Right ventricle myocardium superior (tissue), 1 donor: ENCODE measurements around the gene DOCK3. TPM values are rescaled to one million over a fixed set of nuclear protein-coding genes. Genes with fewer than 3 reads are reported as not detected.

Experiments used
- ATAC-seq: fragments of 200-7000 bp; cut with Tn5 transposase; one replicate; pipeline ENCODE4 v1.9.1; 2020; ENCODE audit warnings: mild to moderate bottlenecking; ENCODE audit not compliant: poor library complexity
- DNase-seq: peaks from one replicate; pipeline ENCODE4 v3.0.0-alpha.2; 2020
- intact Hi-C: fragments of 100-400 bp; cut with DNase I; formaldehyde crosslinking; loops from one replicate; pipeline ENCODE4 v1.11.2; 2022
- total RNA-seq: library from RNA; stranded (reverse); fragmentation: NEBNext Ultra II Directional; extraction: Animal tissue kit (Norgen Biotek cat#: 25700); gene quantifications from one replicate; pipeline ENCODE4 v1.2.1, GENCODE V29; 2021
- donor health status: DM: no; HTN: yes; CAD: no; lungs with severe emphysema.

DOCK3 gene
- total RNA-seq, 1 donor from 2014 or later: 3.6 TPM

DNA sequence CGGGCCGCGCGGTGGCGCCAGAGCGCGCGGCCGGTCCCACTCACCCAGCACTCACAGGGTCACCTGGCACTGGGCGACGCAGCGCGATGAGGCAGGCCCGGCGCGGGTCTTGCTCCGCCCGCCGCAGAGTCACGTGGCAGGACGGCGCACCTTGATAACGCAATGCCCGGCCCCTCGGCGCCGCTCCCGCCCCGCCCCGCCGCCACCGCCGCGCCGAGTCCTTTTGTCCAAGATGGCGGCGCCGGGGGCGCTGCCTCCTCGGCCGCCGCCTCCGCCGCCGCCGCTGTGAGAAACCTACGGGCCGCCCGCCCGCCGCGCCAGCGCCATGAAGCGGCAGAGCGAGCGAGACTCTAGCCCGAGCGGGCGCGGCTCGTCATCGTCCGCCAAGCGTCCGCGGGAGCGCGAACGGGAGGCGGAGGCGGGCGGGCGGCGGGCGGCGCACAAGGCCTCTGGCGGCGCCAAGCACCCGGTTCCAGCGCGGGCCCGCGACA lies 716.4 kb downstream of the DOCK3 start, which contains the start of gene RBM15B:
Gene RBM15B (plus strand): TSS at position 211 of the 491 bp plus-strand sequence. CDS start 115 bp downstream, at position 326.
- peak; percentile 95 for ATAC-seq
- peak; percentile 99 for DNase-seq
- intact Hi-C loops: no loop called here

GRCh38 chr3:51391566-51392354 lies 717.0 kb downstream of the DOCK3 start:
- peak; percentile 58 for DNase-seq
- intact Hi-C loops: no loop called here
- no peak for ATAC-seq

GRCh38 chr3:51392355-51393133 lies 717.8 kb downstream of the DOCK3 start:
- ATAC-seq (no peak), DNase-seq (no peak)
- intact Hi-C loops: no loop called here

DNA sequence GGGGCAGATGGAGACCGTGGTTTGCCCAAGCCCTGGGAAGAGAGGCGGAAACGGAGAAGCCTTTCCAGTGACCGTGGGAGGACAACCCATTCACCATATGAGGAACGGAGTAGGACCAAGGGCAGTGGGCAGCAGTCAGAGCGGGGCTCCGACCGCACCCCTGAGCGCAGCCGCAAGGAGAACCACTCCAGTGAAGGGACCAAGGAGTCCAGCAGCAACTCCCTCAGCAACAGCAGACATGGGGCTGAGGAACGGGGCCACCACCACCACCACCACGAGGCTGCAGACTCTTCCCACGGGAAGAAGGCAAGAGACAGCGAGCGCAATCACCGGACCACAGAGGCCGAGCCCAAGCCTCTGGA lies 718.4 kb downstream of the DOCK3 start:
- ATAC-seq: no peak
- intact Hi-C loops: no loop called here
- no peak for DNase-seq

DNA sequence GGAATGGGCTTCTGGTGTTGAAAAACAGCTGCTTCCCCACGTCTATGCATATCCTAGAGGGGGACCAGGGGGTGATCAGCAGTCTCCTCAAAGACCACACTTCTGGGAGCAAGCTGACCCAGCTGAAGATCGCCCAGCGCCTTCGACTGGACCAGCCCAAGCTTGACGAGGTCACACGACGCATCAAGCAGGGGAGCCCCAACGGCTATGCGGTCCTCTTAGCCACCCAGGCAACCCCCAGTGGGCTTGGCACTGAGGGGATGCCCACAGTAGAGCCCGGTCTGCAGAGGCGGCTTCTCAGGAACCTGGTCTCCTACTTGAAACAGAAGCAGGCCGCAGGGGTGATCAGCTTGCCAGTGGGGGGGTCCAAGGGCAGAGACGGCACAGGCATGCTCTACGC lies 718.8 kb downstream of the DOCK3 start:
- intact Hi-C loops: no loop called here
- no peak for DNase-seq
- no peak for ATAC-seq

GRCh38 chr3:51394541-51394940 lies 719.8 kb downstream of the DOCK3 start:
- intact Hi-C loops: no loop called here
- no peak for ATAC-seq
- DNase-seq: no peak

GRCh38 chr3:51395493-51396213 lies 720.9 kb downstream of the DOCK3 start:
- ATAC-seq (no peak), DNase-seq (no peak)
- intact Hi-C loops: no loop called here

GRCh38 chr3:51396401-51396800 lies 721.7 kb downstream of the DOCK3 start:
- intact Hi-C loops: no loop called here
- no peak for ATAC-seq
- DNase-seq: no peak

- ATAC-seq: no peak
- no peak for DNase-seq
- intact Hi-C loops: no loop called here
Observed at GRCh38 chr3:51397392-51397791, 722.7 kb downstream of the DOCK3 start.

GRCh38 chr3:51398595-51399310 lies 724.0 kb downstream of the DOCK3 start:
- no peak for DNase-seq
- ATAC-seq: no peak
- intact Hi-C loops: no loop called here

GRCh38 chr3:51400166-51400565 lies 725.4 kb downstream of the DOCK3 start:
- DNase-seq (no peak), ATAC-seq (peak; percentile 42)
- intact Hi-C loops: no loop called here

GRCh38 chr3:51401735-51402134 lies 727.0 kb downstream of the DOCK3 start:
- ATAC-seq: peak; percentile 55
- DNase-seq: no peak
- intact Hi-C loops: no loop called here

DNA sequence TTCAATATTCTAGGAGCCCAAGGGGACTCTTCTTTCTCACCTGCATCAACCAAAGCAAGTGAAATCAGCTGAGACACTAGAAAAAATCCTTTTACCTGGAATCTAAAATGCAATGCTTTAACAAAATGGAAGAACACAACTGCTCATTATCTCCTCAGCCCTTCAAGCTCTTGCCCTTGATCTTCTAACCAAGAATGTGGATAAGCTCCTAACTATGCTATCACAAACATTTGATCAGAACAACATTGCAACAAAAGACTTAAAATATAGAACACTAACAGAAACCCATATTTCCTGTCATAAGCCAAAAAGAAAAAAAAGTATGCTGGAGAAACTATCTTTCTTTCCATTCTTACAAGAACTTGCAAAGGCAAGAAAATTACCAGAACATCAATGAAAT lies 728.9 kb downstream of the DOCK3 start:
- DNase-seq (no peak), ATAC-seq (no peak)
- intact Hi-C loops: no loop called here

GRCh38 chr3:51408021-51408420 lies 733.3 kb downstream of the DOCK3 start:
- ATAC-seq (no peak), DNase-seq (no peak)
- intact Hi-C loops: no loop called here

DNA sequence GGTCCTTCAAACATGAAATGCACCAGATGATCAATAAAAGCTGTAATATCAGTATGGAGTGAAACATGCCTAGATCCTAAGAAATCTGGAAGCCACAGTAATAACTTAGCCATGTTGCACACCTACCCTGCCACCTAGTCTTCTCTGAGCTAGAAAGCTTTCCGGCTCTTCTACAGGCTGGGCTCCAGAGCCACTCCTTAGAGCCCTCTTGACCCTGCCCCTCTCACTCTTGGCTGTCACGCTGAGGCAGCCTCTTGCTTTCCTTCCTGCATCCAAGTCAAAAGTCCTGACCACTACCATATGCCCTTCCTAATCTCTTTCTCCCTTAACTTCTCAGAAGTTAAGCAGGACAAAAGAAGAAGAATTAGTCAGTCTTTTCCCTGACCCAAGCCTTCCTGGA lies 734.1 kb downstream of the DOCK3 start:
- ATAC-seq (no peak), DNase-seq (no peak)
- intact Hi-C loops: no loop called here

GRCh38 chr3:51422211-51422610 lies 747.5 kb downstream of the DOCK3 start:
- intact Hi-C loops: no loop called here
- ATAC-seq: no peak

GRCh38 chr3:51426921-51427320 lies 752.2 kb downstream of the DOCK3 start:
- ATAC-seq (no peak), DNase-seq (no peak)
- intact Hi-C loops: no loop called here

More at GRCh38 chr3:51422211-51422610, 747.5 kb downstream of the DOCK3 start:
- no peak for DNase-seq

DNA sequence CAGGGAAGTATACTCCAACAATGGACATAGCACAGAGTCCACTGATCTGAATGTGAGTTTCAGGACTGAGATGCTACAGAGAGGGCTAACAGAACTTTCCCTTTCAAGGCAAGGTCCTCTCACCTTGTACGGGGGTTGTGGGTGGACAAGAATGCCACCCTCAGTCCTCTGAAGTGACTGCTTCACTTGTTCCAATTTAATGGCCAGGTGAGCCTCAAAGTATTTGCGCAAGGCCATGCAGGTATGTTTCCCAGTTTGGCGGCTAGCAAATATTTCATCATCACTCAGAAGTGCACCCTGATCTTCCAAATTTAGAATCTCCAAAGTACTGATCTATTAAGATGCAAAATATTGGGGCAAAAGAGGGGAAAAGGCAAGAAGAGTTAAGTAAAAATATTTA lies 754.4 kb downstream of the DOCK3 start:
- DNase-seq (no peak), ATAC-seq (no peak)
- intact Hi-C loops: no loop called here
